ENCODE measurements around the gene ATP13A2.

ATP13A2 gene

GRCh38 chr1:17031436-17031835, 19.7 kb upstream of the ATP13A2 start:
- no peak for DNase-seq (ENCODE audit: low spot score)

GRCh38 chr1:17030206-17030605, 18.5 kb upstream of the ATP13A2 start:
- no peak for DNase-seq (ENCODE audit: low spot score)

GRCh38 chr1:17028662-17029188, 17.0 kb upstream of the ATP13A2 start:
- DNase-seq (ENCODE audit: low spot score), result no peak

- DNase-seq (ENCODE audit: low spot score), result no peak
Observed at GRCh38 chr1:17027900-17028299, 16.2 kb upstream of the ATP13A2 start.

- DNase-seq (ENCODE audit: low spot score), result no peak
Observed at GRCh38 chr1:17027403-17027802, 15.7 kb upstream of the ATP13A2 start.

- no peak for DNase-seq (ENCODE audit: low spot score)
Observed at GRCh38 chr1:17024721-17025120, 13.0 kb upstream of the ATP13A2 start.

- DNase-seq (ENCODE audit: low spot score), result no peak
Observed at GRCh38 chr1:17023573-17023972, 11.8 kb upstream of the ATP13A2 start.

- no peak for DNase-seq (ENCODE audit: low spot score)
Observed at GRCh38 chr1:17023102-17023501, 11.4 kb upstream of the ATP13A2 start.

GRCh38 chr1:17021896-17022295, 10.2 kb upstream of the ATP13A2 start:
- no peak for DNase-seq (ENCODE audit: low spot score)

GRCh38 chr1:17020502-17020901, 8.8 kb upstream of the ATP13A2 start:
- no peak for DNase-seq (ENCODE audit: low spot score)

GRCh38 chr1:17018849-17019248, 7.1 kb upstream of the ATP13A2 start:
- no peak for DNase-seq (ENCODE audit: low spot score)

- DNase-seq (ENCODE audit: low spot score), result no peak
Observed at GRCh38 chr1:17017435-17017834, 5.7 kb upstream of the ATP13A2 start.

- DNase-seq (ENCODE audit: low spot score), result no peak
Observed at GRCh38 chr1:17016317-17016661, 4.6 kb upstream of the ATP13A2 start.

- DNase-seq (ENCODE audit: low spot score), result no peak
Observed at GRCh38 chr1:17014671-17015567, 3.2 kb upstream of the ATP13A2 start.

GRCh38 chr1:17013491-17014320, 2.0 kb upstream of the ATP13A2 start:
- DNase-seq (ENCODE audit: low spot score), result no peak

GRCh38 chr1:17012775-17013490, 1.2 kb upstream of the ATP13A2 start:
- peak; percentile 14 for DNase-seq (ENCODE audit: low spot score)

GRCh38 chr1:17011092-17011438, 663 bp downstream of the ATP13A2 start:
- no peak for DNase-seq (ENCODE audit: low spot score)

- no peak for DNase-seq (ENCODE audit: low spot score)
Observed at GRCh38 chr1:17009706-17010105, 2.0 kb downstream of the ATP13A2 start.

- DNase-seq (ENCODE audit: low spot score), result no peak
Observed at GRCh38 chr1:17008208-17008855, 3.4 kb downstream of the ATP13A2 start.

- DNase-seq (ENCODE audit: low spot score), result no peak
Observed at GRCh38 chr1:17007121-17007520, 4.6 kb downstream of the ATP13A2 start.

- DNase-seq (ENCODE audit: low spot score), result no peak
Observed at GRCh38 chr1:17005365-17005740, 6.4 kb downstream of the ATP13A2 start.

All from SW480 (cell line).